GM12878 (cell line): ENCODE data around the gene MAPKAPK3.

ENCODE experiments used
- CHD2 ChIP-seq: IDR thresholded peaks from 2 replicates; pipeline ENCODE4 v1.6.1; 2011; ENCODE audit warnings: low read depth, low read length, improper control_type of control experiment, borderline replicate concordance
- EP300 ChIP-seq, 2 experiments: fragments of 150-350 bp in 1 of 2; IDR thresholded peaks; 2 replicates each; pipeline ENCODE4 v1.6.1; 2011 to 2012; ENCODE audit warnings: low read depth in 2 of 2, low read length in 2 of 2, borderline replicate concordance in 1 of 2, improper control_type of control experiment in 1 of 2, inconsistent platforms in 1 of 2; ENCODE audit not compliant: control insufficient read depth in 1 of 2
- HDGF ChIP-seq: fragments of 450-650 bp; IDR thresholded peaks from 2 replicates; pipeline ENCODE4 v1.6.1; 2016; ENCODE audit warnings: antibody characterized with exemption
- JUNB ChIP-seq: IDR thresholded peaks from 2 replicates; pipeline ENCODE4 v1.6.1; 2016; ENCODE audit warnings: antibody characterized with exemption, mild to moderate bottlenecking
- POLR2AphosphoS2 ChIP-seq: IDR thresholded peaks from 2 replicates; pipeline ENCODE4 v1.6.1; 2011; ENCODE audit warnings: low read depth, mild to moderate bottlenecking, low read length, improper control_type of control experiment, moderate library complexity
- SIX5 ChIP-seq: IDR thresholded peaks from 2 replicates; pipeline ENCODE4 v1.6.1; 2011; ENCODE audit warnings: mild to moderate bottlenecking, low read depth, low read length, moderate library complexity; ENCODE audit not compliant: severe bottlenecking
- SREBF1 ChIP-seq: IDR thresholded peaks from 2 replicates; pipeline ENCODE4 v1.6.1; 2012; ENCODE audit warnings: mild to moderate bottlenecking, low read length

- TF ChIP-seq EP300 (IDR thresholded peaks at IDR 0.05; ENCODE audit: borderline replicate concordance in 1 of 2, control insufficient read depth in 1 of 2, low read depth in 2 of 2, low read length in 2 of 2), result no peak
- no peak for TF ChIP-seq JUNB
- no peak for TF ChIP-seq HDGF
- no peak for TF ChIP-seq POLR2AphosphoS2
- TF ChIP-seq SREBF1, result no peak
- TF ChIP-seq SIX5, result no peak
- TF ChIP-seq CHD2, result no peak
Observed at GRCh38 chr3:50637945-50638344, 21.0 kb downstream of the MAPKAPK3 start.
